ENCODE measurements around the gene KHNYN.
"Not testable (repeated sequence)": the region's sequence is repeated elsewhere in the genome, so short reads cannot be mapped to it uniquely, and the experiment has no call there.

KHNYN gene

GRCh38 chr14:24384169-24384568 is 45.6 kb upstream of the KHNYN start:
- H3K79me2 ChIP-seq (ENCODE audit: insufficient read depth, low read length), result no peaks in the 10 kb centered on the region
- H3K4me2 ChIP-seq (ENCODE audit: insufficient read depth, low read length), result no peak overlapping the region
- H3K4me3 ChIP-seq (ENCODE audit: low read depth in 1 of 2, low read length in 2 of 2), result no peak overlapping the region
- H3K27me3 ChIP-seq (ENCODE audit: insufficient read depth, low read length, poor library complexity), result peaks cover 16% of the 10 kb centered on the region
- H2AFZ ChIP-seq (ENCODE audit: low read depth, low read length), result no peak overlapping the region
- no peak for ATAC-seq (ENCODE audit: insufficient read depth, low read depth)
- no peaks in the 10 kb centered on the region for H3K9me3 ChIP-seq (ENCODE audit: insufficient read depth, low read length, severe bottlenecking)
- H3K27ac ChIP-seq (ENCODE audit: low read length), result no peak overlapping the region
- H3K9ac ChIP-seq (ENCODE audit: low read depth, low read length), result no peak overlapping the region
- no peaks in the 10 kb centered on the region for H3K4me1 ChIP-seq (ENCODE audit: insufficient read depth, low read length)
- DNase-seq, result no peak
- no peaks in the 10 kb centered on the region for H3K36me3 ChIP-seq (ENCODE audit: insufficient read depth, low read length)
- no peaks in the 10 kb centered on the region for H4K20me1 ChIP-seq (ENCODE audit: insufficient read depth, low read length)
- TF ChIP-seq CTCF (IDR thresholded peaks at IDR 0.05; ENCODE audit: borderline replicate concordance, extremely low read depth, low read length, poor library complexity, severe bottlenecking) (no peak), EZH2 (IDR thresholded peaks at IDR 0.05; ENCODE audit: borderline replicate concordance, low read depth, low read length, severe bottlenecking) (no peak)

- Histone ChIP-seq H3K27ac (ENCODE audit: low read length) (no peak overlapping the region), H3K4me2 (ENCODE audit: insufficient read depth, low read length) (no peak overlapping the region), H3K9ac (ENCODE audit: low read depth, low read length) (no peak overlapping the region), H2AFZ (ENCODE audit: low read depth, low read length) (no peak overlapping the region), H3K79me2 (ENCODE audit: insufficient read depth, low read length) (no peaks in the 10 kb centered on the region), H3K27me3 (ENCODE audit: insufficient read depth, low read length, poor library complexity) (peaks cover 15% of the 10 kb centered on the region), H3K4me1 (ENCODE audit: insufficient read depth, low read length) (no peaks in the 10 kb centered on the region), H4K20me1 (ENCODE audit: insufficient read depth, low read length) (no peaks in the 10 kb centered on the region), H3K9me3 (ENCODE audit: insufficient read depth, low read length, severe bottlenecking) (no peaks in the 10 kb centered on the region), H3K4me3 (ENCODE audit: low read depth in 1 of 2, low read length in 2 of 2) (no peak overlapping the region), H3K36me3 (ENCODE audit: insufficient read depth, low read length) (no peaks in the 10 kb centered on the region)
- DNase-seq, result no peak
- TF ChIP-seq EZH2 (IDR thresholded peaks at IDR 0.05; ENCODE audit: borderline replicate concordance, low read depth, low read length, severe bottlenecking) (no peak), CTCF (IDR thresholded peaks at IDR 0.05; ENCODE audit: borderline replicate concordance, extremely low read depth, low read length, poor library complexity, severe bottlenecking) (no peak)
- no peak for ATAC-seq (ENCODE audit: insufficient read depth, low read depth)
These were observed 44.2 kb upstream of the KHNYN start for GRCh38 chr14:24385524-24385923.

GRCh38 chr14:24387009-24387345 is 42.8 kb upstream of the KHNYN start:
- H3K27ac ChIP-seq (ENCODE audit: low read length), result no peak overlapping the region
- H3K36me3 ChIP-seq (ENCODE audit: insufficient read depth, low read length), result no peaks in the 10 kb centered on the region
- H3K79me2 ChIP-seq (ENCODE audit: insufficient read depth, low read length), result no peaks in the 10 kb centered on the region
- H3K9ac ChIP-seq (ENCODE audit: low read depth, low read length), result no peak overlapping the region
- no peaks in the 10 kb centered on the region for H4K20me1 ChIP-seq (ENCODE audit: insufficient read depth, low read length)
- no peak overlapping the region for H3K4me2 ChIP-seq (ENCODE audit: insufficient read depth, low read length)
- no peaks in the 10 kb centered on the region for H3K9me3 ChIP-seq (ENCODE audit: insufficient read depth, low read length, severe bottlenecking)
- no peak for ATAC-seq (ENCODE audit: insufficient read depth, low read depth)
- no peaks in the 10 kb centered on the region for H3K4me1 ChIP-seq (ENCODE audit: insufficient read depth, low read length)
- H2AFZ ChIP-seq (ENCODE audit: low read depth, low read length), result no peak overlapping the region
- no peak for DNase-seq
- no peak for TF ChIP-seq CTCF (IDR thresholded peaks at IDR 0.05; ENCODE audit: borderline replicate concordance, extremely low read depth, low read length, poor library complexity, severe bottlenecking)
- no peak for TF ChIP-seq EZH2 (IDR thresholded peaks at IDR 0.05; ENCODE audit: borderline replicate concordance, low read depth, low read length, severe bottlenecking)
- no peak overlapping the region for H3K4me3 ChIP-seq (ENCODE audit: low read depth in 1 of 2, low read length in 2 of 2)
- peaks cover 12% of the 10 kb centered on the region for H3K27me3 ChIP-seq (ENCODE audit: insufficient read depth, low read length, poor library complexity)

GRCh38 chr14:24387579-24387978 is 42.2 kb upstream of the KHNYN start:
- H3K4me2 ChIP-seq (ENCODE audit: insufficient read depth, low read length); DNase-seq; H4K20me1 ChIP-seq (ENCODE audit: insufficient read depth, low read length); ATAC-seq (ENCODE audit: insufficient read depth, low read depth); H2AFZ ChIP-seq (ENCODE audit: low read depth, low read length); H3K4me3 ChIP-seq (ENCODE audit: low read depth in 1 of 2, low read length in 2 of 2); H3K79me2 ChIP-seq (ENCODE audit: insufficient read depth, low read length); H3K27ac ChIP-seq (ENCODE audit: low read length); H3K9me3 ChIP-seq (ENCODE audit: insufficient read depth, low read length, severe bottlenecking); H3K4me1 ChIP-seq (ENCODE audit: insufficient read depth, low read length); H3K36me3 ChIP-seq (ENCODE audit: insufficient read depth, low read length); H3K9ac ChIP-seq (ENCODE audit: low read depth, low read length): not testable (repeated sequence)
- H3K27me3 ChIP-seq (ENCODE audit: insufficient read depth, low read length, poor library complexity), result peaks cover 12% of the 10 kb centered on the region
